H9 (cell line): Measurements from ENCODE around the gene HHIP. TPM values are rescaled to one million over a fixed set of nuclear protein-coding genes. Genes with fewer than 3 reads are reported as not detected.

Source experiments
- DNase-seq: peaks from one replicate; pipeline ENCODE4 v3.0.0-alpha.2; 2017
- H2AFZ ChIP-seq: one replicate; pipeline ENCODE4 v1.6.1; 2013; ENCODE audit warnings: mild to moderate bottlenecking, low read length, control low read depth, moderate library complexity
- H2AK5ac ChIP-seq: 2 replicates; pipeline ENCODE4 v1.6.1; 2013; ENCODE audit warnings: low read length, control low read depth, mixed read lengths; ENCODE audit not compliant: insufficient read length
- H2BK120ac ChIP-seq: one replicate; pipeline ENCODE4 v1.6.1; 2013; ENCODE audit warnings: low read depth, mild to moderate bottlenecking, low read length, control low read depth, inconsistent platforms; ENCODE audit not compliant: poor library complexity, severe bottlenecking
- H2BK12ac ChIP-seq: 2 replicates; pipeline ENCODE4 v1.6.1; 2013; ENCODE audit warnings: low read length, control low read depth, mixed read lengths, low read depth; ENCODE audit not compliant: insufficient read length
- H2BK15ac ChIP-seq: 2 replicates; pipeline ENCODE4 v1.6.1; 2013; ENCODE audit warnings: low read depth, low read length, control low read depth
- H2BK20ac ChIP-seq: one replicate; pipeline ENCODE4 v1.6.1; 2013; ENCODE audit warnings: low read depth, mild to moderate bottlenecking, low read length, control low read depth, inconsistent platforms; ENCODE audit not compliant: poor library complexity, severe bottlenecking
- H2BK5ac ChIP-seq: 2 replicates; pipeline ENCODE4 v1.6.1; 2013; ENCODE audit warnings: low read length, control low read depth, mixed read lengths; ENCODE audit not compliant: insufficient read length
- H3K14ac ChIP-seq: 2 replicates; pipeline ENCODE4 v1.6.1; 2013; ENCODE audit warnings: low read length, control low read depth; ENCODE audit not compliant: insufficient read depth
- H3K18ac ChIP-seq: 2 replicates; pipeline ENCODE4 v1.6.1; 2013; ENCODE audit warnings: low read depth, mild to moderate bottlenecking, mixed read lengths, low read length, control low read depth; ENCODE audit not compliant: insufficient read length
- H3K23ac ChIP-seq: 2 replicates; pipeline ENCODE4 v1.6.1; 2013; ENCODE audit warnings: low read length, control low read depth, mixed read lengths, low read depth; ENCODE audit not compliant: insufficient read length
- H3K23me2 ChIP-seq: 2 replicates; pipeline ENCODE4 v1.6.1; 2013; ENCODE audit warnings: low read depth, mild to moderate bottlenecking, mixed read lengths, low read length, control low read depth; ENCODE audit not compliant: insufficient read length, poor library complexity, severe bottlenecking
- H3K27ac ChIP-seq: 2 replicates; pipeline ENCODE4 v1.5.1; 2013; ENCODE audit warnings: low read length, control low read depth, mixed read lengths, low read depth; ENCODE audit not compliant: insufficient read length
- H3K27me3 ChIP-seq: 2 replicates; pipeline ENCODE4 v1.6.1; 2013; ENCODE audit warnings: low read length, control low read depth, inconsistent platforms; ENCODE audit not compliant: insufficient read depth
- H3K4ac ChIP-seq: 2 replicates; pipeline ENCODE4 v1.6.1; 2013; ENCODE audit warnings: low read depth, mild to moderate bottlenecking, control low read depth, inconsistent platforms, low read length, moderate library complexity
- H3K4me1 ChIP-seq: 2 replicates; pipeline ENCODE4 v1.6.1; 2013; ENCODE audit warnings: low read length, control low read depth, inconsistent platforms; ENCODE audit not compliant: insufficient read depth
- H3K4me2 ChIP-seq: 2 replicates; pipeline ENCODE4 v1.6.1; 2013; ENCODE audit warnings: low read length, control low read depth, mixed read lengths; ENCODE audit not compliant: insufficient read length, insufficient read depth
- H3K56ac ChIP-seq: 2 replicates; pipeline ENCODE4 v1.6.1; 2013; ENCODE audit warnings: low read depth, mild to moderate bottlenecking, mixed read lengths, low read length, control low read depth; ENCODE audit not compliant: insufficient read length
- H3K79me1 ChIP-seq: 2 replicates; pipeline ENCODE4 v1.6.1; 2013; ENCODE audit warnings: low read depth, mild to moderate bottlenecking, moderate library complexity, low read length, control low read depth, inconsistent platforms; ENCODE audit not compliant: insufficient read depth, poor library complexity, severe bottlenecking
- H3K79me2 ChIP-seq: 2 replicates; pipeline ENCODE4 v1.6.1; 2013; ENCODE audit warnings: low read length, control low read depth, inconsistent platforms; ENCODE audit not compliant: insufficient read depth
- H3K9ac ChIP-seq: 2 replicates; pipeline ENCODE4 v1.6.1; 2013; ENCODE audit warnings: low read length, control low read depth, mixed read lengths; ENCODE audit not compliant: insufficient read length; ENCODE audit errors: extremely low read depth
- H3K9me3 ChIP-seq: one replicate; pipeline ENCODE4 v1.6.1; 2013; ENCODE audit warnings: low read depth, low read length, inconsistent platforms; ENCODE audit not compliant: control insufficient read depth
- H3T11ph ChIP-seq: one replicate; pipeline ENCODE4 v1.6.1; 2013; ENCODE audit warnings: mild to moderate bottlenecking, low read length, control low read depth, inconsistent platforms
- H4K20me1 ChIP-seq: one replicate; pipeline ENCODE4 v1.6.1; 2013; ENCODE audit not compliant: control insufficient read depth, insufficient read length, insufficient read depth
- H4K5ac ChIP-seq: 2 replicates; pipeline ENCODE4 v1.6.1; 2013; ENCODE audit warnings: low read depth, mild to moderate bottlenecking, mixed read lengths, low read length, control low read depth; ENCODE audit not compliant: insufficient read length
- H4K8ac ChIP-seq: replicated peaks from 2 replicates; pipeline ENCODE4 v1.6.1; 2013; ENCODE audit warnings: low read length, control low read depth, mixed read lengths, low read depth; ENCODE audit not compliant: insufficient read length
- H4K91ac ChIP-seq: 2 replicates; pipeline ENCODE4 v1.6.1; 2013; ENCODE audit warnings: low read depth, mild to moderate bottlenecking, moderate library complexity, mixed read lengths, low read length, control low read depth; ENCODE audit not compliant: insufficient read length
- H3K27ac Mint-ChIP-seq, 3 experiments: 2 replicates in 2 of 3; 3 replicates in 1 of 3; pipeline ENCODE4 v1.8.0; 2020 to 2021; ENCODE audit warnings: mixed read lengths in 3 of 3, mild to moderate bottlenecking in 1 of 3, moderate library complexity in 1 of 3
- H3K27me3 Mint-ChIP-seq: 2 replicates; pipeline ENCODE4 v1.8.0; 2021; ENCODE audit warnings: low read depth, mild to moderate bottlenecking, moderate library complexity, mixed read lengths
- H3K36me3 Mint-ChIP-seq, 3 experiments: 2 replicates in 2 of 3; 3 replicates in 1 of 3; pipeline ENCODE4 v1.8.0; 2020 to 2021; ENCODE audit warnings: low read depth in 3 of 3, mixed read lengths in 3 of 3; ENCODE audit not compliant: insufficient read depth in 1 of 3
- H3K4me1 Mint-ChIP-seq, 2 experiments: 2 replicates each; pipeline ENCODE4 v1.8.0; 2020; ENCODE audit warnings: mixed read lengths in 2 of 2
- H3K4me3 Mint-ChIP-seq, 2 experiments: 2 replicates in 1 of 2; 3 replicates in 1 of 2; pipeline ENCODE4 v1.8.0; 2020 to 2021; ENCODE audit warnings: mild to moderate bottlenecking in 2 of 2, mixed read lengths in 2 of 2, moderate library complexity in 1 of 2
- H3K9me3 Mint-ChIP-seq, 2 experiments: 2 replicates in 1 of 2; 3 replicates in 1 of 2; pipeline ENCODE4 v1.8.0; 2020; ENCODE audit warnings: mild to moderate bottlenecking in 2 of 2, mixed read lengths in 2 of 2, moderate library complexity in 1 of 2
- WGBS: extraction: QIAGEN DNeasy Blood & Tissue Kit; methylation state at CpG from one replicate; pipeline ENCODE4 v1.1.7; 2013; ENCODE audit warnings: missing lambda C conversion rate, low lambda C conversion rate, mixed read lengths; ENCODE audit not compliant: insufficient read length; ENCODE audit errors: extremely low coverage; 5-methylcytosine and 5-hydroxymethylcytosine counted together
- total RNA-seq: library from RNA; stranded (reverse); gene quantifications from 2 replicates; pipeline ENCODE4 v1.2.1, GENCODE V29; 2021
- TF ChIP-seq, protein P1 (sequence below): fragments of 200-600 bp; sonication (generic); conservative IDR thresholded peaks from 3 replicates; pipeline ENCODE4 v1.8.0; 2021; ENCODE audit warnings: antibody characterized with exemption, mild to moderate bottlenecking

The HHIP gene
- total RNA-seq, 1 experiment from 2014 or later: 3.8 TPM

- Histone ChIP-seq H3K18ac (no peak overlapping the region), H2BK120ac (no peak overlapping the region), H3K56ac (no peak overlapping the region), H4K91ac (no peak overlapping the region), H2AFZ (no peak overlapping the region), H3K79me2 (no peaks in the 10 kb centered on the region), H3K79me1 (no peaks in the 10 kb centered on the region), H3K9me3 (no peaks in the 10 kb centered on the region), H2BK15ac (no peak overlapping the region), H3K27me3 (no peaks in the 10 kb centered on the region), H3K27ac (no peak overlapping the region), H2BK5ac (no peak overlapping the region), H3K4ac (no peak overlapping the region), H2AK5ac (no peak overlapping the region), H2BK20ac (no peak overlapping the region), H3K4me2 (no peak overlapping the region), H3K23ac (no peak overlapping the region), H3K9ac (no peak overlapping the region), H4K5ac (no peak overlapping the region), H3K23me2 (no peaks in the 10 kb centered on the region), H2BK12ac (no peak overlapping the region), H3T11ph (no peak overlapping the region), H4K8ac (no peak overlapping the region), H3K14ac (no peak overlapping the region), H4K20me1 (no peaks in the 10 kb centered on the region), H3K4me1 (no peaks in the 10 kb centered on the region)
- Mint-ChIP-seq H3K9me3 (no peaks in the 10 kb centered on the region), H3K36me3 (no peaks in the 10 kb centered on the region), H3K4me3 (no peak overlapping the region), H3K27me3 (no peaks in the 10 kb centered on the region), H3K4me1 (peaks cover 7 to 18% of the 10 kb centered on the region in 2 experiments), H3K27ac (no peak overlapping the region)
- TF ChIP-seq, protein P1, sequence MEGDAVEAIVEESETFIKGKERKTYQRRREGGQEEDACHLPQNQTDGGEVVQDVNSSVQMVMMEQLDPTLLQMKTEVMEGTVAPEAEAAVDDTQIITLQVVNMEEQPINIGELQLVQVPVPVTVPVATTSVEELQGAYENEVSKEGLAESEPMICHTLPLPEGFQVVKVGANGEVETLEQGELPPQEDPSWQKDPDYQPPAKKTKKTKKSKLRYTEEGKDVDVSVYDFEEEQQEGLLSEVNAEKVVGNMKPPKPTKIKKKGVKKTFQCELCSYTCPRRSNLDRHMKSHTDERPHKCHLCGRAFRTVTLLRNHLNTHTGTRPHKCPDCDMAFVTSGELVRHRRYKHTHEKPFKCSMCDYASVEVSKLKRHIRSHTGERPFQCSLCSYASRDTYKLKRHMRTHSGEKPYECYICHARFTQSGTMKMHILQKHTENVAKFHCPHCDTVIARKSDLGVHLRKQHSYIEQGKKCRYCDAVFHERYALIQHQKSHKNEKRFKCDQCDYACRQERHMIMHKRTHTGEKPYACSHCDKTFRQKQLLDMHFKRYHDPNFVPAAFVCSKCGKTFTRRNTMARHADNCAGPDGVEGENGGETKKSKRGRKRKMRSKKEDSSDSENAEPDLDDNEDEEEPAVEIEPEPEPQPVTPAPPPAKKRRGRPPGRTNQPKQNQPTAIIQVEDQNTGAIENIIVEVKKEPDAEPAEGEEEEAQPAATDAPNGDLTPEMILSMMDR: no peak
- no CpG with 5 or more reads among the region's 4 CpGs for WGBS
- DNase-seq: no peak
Observed at GRCh38 chr4:144732584-144733428, 86.8 kb downstream of the HHIP start.
